ENCODE data around the gene LAMTOR2. TPM values are rescaled to one million over a fixed set of nuclear protein-coding genes. Genes with fewer than 3 reads are reported as not detected.

Gene LAMTOR2
- total and polyA plus RNA-seq, 2 experiments from 2014 or later = 67.3 to 108 TPM

DNA sequence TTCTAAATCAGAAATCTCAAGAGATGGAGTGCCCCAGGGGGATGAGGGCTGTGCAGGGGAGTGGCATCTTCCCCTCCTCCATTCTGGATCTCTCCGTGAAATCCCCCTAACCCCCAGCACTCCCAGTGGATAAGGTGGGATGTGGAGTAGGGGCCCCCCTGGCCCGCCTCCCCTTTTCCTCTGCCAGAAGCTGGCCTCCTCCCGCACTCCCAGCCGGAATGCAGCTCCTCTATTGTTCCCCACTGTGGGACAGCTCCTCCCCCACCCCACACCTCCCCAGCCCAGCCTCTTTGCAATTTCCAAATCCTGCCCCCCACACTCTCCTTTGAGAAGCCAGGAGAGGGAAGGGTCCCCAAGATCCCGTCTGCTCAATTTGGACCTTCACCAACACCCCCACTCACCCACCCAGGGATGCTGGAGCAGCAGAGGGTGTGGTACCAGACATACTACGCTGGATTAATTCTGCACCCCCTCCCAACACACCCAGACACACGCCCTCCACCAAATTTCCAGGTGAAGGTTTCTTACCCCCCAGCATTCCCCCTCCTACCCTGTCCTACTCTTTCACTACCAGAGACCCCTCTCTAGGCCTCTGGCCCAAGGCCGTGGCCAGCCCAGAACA lies 25.8 kb downstream of the LAMTOR2 start:
- H2AFZ ChIP-seq = no peak overlapping the region
- Mint-ChIP-seq H3K27ac (peak overlapping the region; percentile 92), H3K4me3 (peak overlapping the region; percentile 96), H3K27me3 (ENCODE audit: insufficient read depth, low read depth, poor library complexity) (peaks cover 21% of the 10 kb centered on the region), H3K4me1 (peaks cover 65% of the 10 kb centered on the region), H3K9me3 (peaks cover 3% of the 10 kb centered on the region; the same call in 1 of the 3 replicates), H3K36me3 (ENCODE audit: low read depth) (peaks cover 43% of the 10 kb centered on the region)
- ATAC-seq (peak; percentile 0; the same call in 2 of the 3 replicates), DNase-seq (ENCODE audit: low spot score) (peak; percentile 74)
- peaks cover 40% of the 10 kb centered on the region for H4K20me1 ChIP-seq (replicated peaks; ENCODE audit: insufficient read depth)
- H3K9me2 ChIP-seq (ENCODE audit: insufficient read depth) = no peaks in the 10 kb centered on the region
- peaks cover 70% of the 10 kb centered on the region for H3K79me2 ChIP-seq (replicated peaks; ENCODE audit: insufficient read depth)
- H3K27ac ChIP-seq (ENCODE audit: low read depth) = peak overlapping the region; percentile 87
- peak overlapping the region; percentile 99 for H3K4me3 ChIP-seq
- H3K4me2 ChIP-seq = peak overlapping the region; percentile 99
- H3K4me1 ChIP-seq (ENCODE audit: insufficient read depth) = peaks cover 70% of the 10 kb centered on the region
- TF ChIP-seq EZH2phosphoT487 (IDR thresholded peaks at IDR 0.05; ENCODE audit: unreplicated experiment) = no peak
- TF ChIP-seq, protein P1, sequence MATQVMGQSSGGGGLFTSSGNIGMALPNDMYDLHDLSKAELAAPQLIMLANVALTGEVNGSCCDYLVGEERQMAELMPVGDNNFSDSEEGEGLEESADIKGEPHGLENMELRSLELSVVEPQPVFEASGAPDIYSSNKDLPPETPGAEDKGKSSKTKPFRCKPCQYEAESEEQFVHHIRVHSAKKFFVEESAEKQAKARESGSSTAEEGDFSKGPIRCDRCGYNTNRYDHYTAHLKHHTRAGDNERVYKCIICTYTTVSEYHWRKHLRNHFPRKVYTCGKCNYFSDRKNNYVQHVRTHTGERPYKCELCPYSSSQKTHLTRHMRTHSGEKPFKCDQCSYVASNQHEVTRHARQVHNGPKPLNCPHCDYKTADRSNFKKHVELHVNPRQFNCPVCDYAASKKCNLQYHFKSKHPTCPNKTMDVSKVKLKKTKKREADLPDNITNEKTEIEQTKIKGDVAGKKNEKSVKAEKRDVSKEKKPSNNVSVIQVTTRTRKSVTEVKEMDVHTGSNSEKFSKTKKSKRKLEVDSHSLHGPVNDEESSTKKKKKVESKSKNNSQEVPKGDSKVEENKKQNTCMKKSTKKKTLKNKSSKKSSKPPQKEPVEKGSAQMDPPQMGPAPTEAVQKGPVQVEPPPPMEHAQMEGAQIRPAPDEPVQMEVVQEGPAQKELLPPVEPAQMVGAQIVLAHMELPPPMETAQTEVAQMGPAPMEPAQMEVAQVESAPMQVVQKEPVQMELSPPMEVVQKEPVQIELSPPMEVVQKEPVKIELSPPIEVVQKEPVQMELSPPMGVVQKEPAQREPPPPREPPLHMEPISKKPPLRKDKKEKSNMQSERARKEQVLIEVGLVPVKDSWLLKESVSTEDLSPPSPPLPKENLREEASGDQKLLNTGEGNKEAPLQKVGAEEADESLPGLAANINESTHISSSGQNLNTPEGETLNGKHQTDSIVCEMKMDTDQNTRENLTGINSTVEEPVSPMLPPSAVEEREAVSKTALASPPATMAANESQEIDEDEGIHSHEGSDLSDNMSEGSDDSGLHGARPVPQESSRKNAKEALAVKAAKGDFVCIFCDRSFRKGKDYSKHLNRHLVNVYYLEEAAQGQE (IDR thresholded peaks at IDR 0.05; ENCODE audit: unreplicated experiment) = no peak
- TF ChIP-seq EZH2 (IDR thresholded peaks at IDR 0.05; ENCODE audit: low read depth, unreplicated experiment) = no peak
- TF ChIP-seq JUNB (IDR thresholded peaks at IDR 0.05; ENCODE audit: unreplicated experiment) = no peak
- TF ChIP-seq, protein P2, sequence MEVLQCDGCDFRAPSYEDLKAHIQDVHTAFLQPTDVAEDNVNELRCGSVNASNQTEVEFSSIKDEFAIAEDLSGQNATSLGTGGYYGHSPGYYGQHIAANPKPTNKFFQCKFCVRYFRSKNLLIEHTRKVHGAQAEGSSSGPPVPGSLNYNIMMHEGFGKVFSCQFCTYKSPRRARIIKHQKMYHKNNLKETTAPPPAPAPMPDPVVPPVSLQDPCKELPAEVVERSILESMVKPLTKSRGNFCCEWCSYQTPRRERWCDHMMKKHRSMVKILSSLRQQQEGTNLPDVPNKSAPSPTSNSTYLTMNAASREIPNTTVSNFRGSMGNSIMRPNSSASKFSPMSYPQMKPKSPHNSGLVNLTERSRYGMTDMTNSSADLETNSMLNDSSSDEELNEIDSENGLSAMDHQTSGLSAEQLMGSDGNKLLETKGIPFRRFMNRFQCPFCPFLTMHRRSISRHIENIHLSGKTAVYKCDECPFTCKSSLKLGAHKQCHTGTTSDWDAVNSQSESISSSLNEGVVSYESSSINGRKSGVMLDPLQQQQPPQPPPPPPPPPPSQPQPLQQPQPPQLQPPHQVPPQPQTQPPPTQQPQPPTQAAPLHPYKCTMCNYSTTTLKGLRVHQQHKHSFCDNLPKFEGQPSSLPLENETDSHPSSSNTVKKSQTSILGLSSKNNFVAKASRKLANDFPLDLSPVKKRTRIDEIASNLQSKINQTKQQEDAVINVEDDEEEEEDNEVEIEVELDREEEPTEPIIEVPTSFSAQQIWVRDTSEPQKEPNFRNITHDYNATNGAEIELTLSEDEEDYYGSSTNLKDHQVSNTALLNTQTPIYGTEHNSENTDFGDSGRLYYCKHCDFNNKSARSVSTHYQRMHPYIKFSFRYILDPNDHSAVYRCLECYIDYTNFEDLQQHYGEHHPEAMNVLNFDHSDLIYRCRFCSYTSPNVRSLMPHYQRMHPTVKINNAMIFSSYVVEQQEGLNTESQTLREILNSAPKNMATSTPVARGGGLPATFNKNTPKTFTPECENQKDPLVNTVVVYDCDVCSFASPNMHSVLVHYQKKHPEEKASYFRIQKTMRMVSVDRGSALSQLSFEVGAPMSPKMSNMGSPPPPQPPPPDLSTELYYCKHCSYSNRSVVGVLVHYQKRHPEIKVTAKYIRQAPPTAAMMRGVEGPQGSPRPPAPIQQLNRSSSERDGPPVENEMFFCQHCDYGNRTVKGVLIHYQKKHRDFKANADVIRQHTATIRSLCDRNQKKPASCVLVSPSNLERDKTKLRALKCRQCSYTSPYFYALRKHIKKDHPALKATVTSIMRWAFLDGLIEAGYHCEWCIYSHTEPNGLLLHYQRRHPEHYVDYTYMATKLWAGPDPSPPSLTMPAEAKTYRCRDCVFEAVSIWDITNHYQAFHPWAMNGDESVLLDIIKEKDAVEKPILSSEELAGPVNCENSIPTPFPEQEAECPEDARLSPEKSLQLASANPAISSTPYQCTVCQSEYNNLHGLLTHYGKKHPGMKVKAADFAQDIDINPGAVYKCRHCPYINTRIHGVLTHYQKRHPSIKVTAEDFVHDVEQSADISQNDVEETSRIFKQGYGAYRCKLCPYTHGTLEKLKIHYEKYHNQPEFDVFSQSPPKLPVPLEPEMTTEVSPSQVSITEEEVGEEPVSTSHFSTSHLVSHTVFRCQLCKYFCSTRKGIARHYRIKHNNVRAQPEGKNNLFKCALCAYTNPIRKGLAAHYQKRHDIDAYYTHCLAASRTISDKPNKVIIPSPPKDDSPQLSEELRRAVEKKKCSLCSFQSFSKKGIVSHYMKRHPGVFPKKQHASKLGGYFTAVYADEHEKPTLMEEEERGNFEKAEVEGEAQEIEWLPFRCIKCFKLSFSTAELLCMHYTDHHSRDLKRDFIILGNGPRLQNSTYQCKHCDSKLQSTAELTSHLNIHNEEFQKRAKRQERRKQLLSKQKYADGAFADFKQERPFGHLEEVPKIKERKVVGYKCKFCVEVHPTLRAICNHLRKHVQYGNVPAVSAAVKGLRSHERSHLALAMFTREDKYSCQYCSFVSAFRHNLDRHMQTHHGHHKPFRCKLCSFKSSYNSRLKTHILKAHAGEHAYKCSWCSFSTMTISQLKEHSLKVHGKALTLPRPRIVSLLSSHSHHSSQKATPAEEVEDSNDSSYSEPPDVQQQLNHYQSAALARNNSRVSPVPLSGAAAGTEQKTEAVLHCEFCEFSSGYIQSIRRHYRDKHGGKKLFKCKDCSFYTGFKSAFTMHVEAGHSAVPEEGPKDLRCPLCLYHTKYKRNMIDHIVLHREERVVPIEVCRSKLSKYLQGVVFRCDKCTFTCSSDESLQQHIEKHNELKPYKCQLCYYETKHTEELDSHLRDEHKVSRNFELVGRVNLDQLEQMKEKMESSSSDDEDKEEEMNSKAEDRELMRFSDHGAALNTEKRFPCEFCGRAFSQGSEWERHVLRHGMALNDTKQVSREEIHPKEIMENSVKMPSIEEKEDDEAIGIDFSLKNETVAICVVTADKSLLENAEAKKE (CRISPR knock-in tag; IDR thresholded peaks at IDR 0.05) = no peak
- TF ChIP-seq, protein P3, sequence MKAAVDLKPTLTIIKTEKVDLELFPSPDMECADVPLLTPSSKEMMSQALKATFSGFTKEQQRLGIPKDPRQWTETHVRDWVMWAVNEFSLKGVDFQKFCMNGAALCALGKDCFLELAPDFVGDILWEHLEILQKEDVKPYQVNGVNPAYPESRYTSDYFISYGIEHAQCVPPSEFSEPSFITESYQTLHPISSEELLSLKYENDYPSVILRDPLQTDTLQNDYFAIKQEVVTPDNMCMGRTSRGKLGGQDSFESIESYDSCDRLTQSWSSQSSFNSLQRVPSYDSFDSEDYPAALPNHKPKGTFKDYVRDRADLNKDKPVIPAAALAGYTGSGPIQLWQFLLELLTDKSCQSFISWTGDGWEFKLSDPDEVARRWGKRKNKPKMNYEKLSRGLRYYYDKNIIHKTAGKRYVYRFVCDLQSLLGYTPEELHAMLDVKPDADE (IDR thresholded peaks at IDR 0.05) = no peak
- TF ChIP-seq ZNF331 (CRISPR knock-in tag; IDR thresholded peaks at IDR 0.05; ENCODE audit: low read depth) = no peak
- no peak for TF ChIP-seq CREB1 (CRISPR knock-in tag; IDR thresholded peaks at IDR 0.05; ENCODE audit: low read depth)
- TF ChIP-seq NANOG (IDR thresholded peaks at IDR 0.05; ENCODE audit: borderline replicate concordance) = no peak
- no peak for TF ChIP-seq ZNF114 (CRISPR knock-in tag; IDR thresholded peaks at IDR 0.05)
- TF ChIP-seq, protein P4, sequence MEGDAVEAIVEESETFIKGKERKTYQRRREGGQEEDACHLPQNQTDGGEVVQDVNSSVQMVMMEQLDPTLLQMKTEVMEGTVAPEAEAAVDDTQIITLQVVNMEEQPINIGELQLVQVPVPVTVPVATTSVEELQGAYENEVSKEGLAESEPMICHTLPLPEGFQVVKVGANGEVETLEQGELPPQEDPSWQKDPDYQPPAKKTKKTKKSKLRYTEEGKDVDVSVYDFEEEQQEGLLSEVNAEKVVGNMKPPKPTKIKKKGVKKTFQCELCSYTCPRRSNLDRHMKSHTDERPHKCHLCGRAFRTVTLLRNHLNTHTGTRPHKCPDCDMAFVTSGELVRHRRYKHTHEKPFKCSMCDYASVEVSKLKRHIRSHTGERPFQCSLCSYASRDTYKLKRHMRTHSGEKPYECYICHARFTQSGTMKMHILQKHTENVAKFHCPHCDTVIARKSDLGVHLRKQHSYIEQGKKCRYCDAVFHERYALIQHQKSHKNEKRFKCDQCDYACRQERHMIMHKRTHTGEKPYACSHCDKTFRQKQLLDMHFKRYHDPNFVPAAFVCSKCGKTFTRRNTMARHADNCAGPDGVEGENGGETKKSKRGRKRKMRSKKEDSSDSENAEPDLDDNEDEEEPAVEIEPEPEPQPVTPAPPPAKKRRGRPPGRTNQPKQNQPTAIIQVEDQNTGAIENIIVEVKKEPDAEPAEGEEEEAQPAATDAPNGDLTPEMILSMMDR (conservative IDR thresholded peaks at IDR 0.05; ENCODE audit: low read depth in 2 of 2) = no peak
- no peak for TF ChIP-seq STAT1 (IDR thresholded peaks at IDR 0.05; ENCODE audit: unreplicated experiment)
- no peak for TF ChIP-seq POLR2AphosphoS5 (IDR thresholded peaks at IDR 0.05; ENCODE audit: low read depth)
- peaks cover 58% of the 10 kb centered on the region for H3F3A ChIP-seq (replicated peaks; ENCODE audit: low read depth)
- H3K36me3 ChIP-seq (ENCODE audit: insufficient read depth) = no peaks in the 10 kb centered on the region; the same call in 1 of the 2 replicates
- H3K27me3 ChIP-seq (ENCODE audit: insufficient read depth) = no peaks in the 10 kb centered on the region
